IPS-18c (cell line): ENCODE measurements around the gene DENND1B.

Experiments used
- H3K4me3 ChIP-seq: 2 replicates; pipeline ENCODE4 v1.7.0; 2013; ENCODE audit warnings: low read depth, mild to moderate bottlenecking, low read length, moderate library complexity; ENCODE audit not compliant: insufficient read depth
- H3K9me3 ChIP-seq: one replicate; pipeline ENCODE4 v1.6.1; 2013; ENCODE audit warnings: mild to moderate bottlenecking, low read length, moderate library complexity; ENCODE audit not compliant: control insufficient read depth, insufficient read depth

The DENND1B gene

GRCh38 chr1:197788741-197789739 is 13.8 kb upstream of the DENND1B start:
- H3K4me3 ChIP-seq = no peak overlapping the region
- no peaks in the 10 kb centered on the region for H3K9me3 ChIP-seq

- H3K9me3 ChIP-seq = no peaks in the 10 kb centered on the region
- no peak overlapping the region for H3K4me3 ChIP-seq
Measured at GRCh38 chr1:197787623-197788536, 12.6 kb upstream of the DENND1B start.

GRCh38 chr1:197787056-197787455 is 11.8 kb upstream of the DENND1B start:
- H3K9me3 ChIP-seq = no peaks in the 10 kb centered on the region

GRCh38 chr1:197786280-197786679 is 11.0 kb upstream of the DENND1B start:
- H3K4me3 ChIP-seq = no peak overlapping the region
- no peaks in the 10 kb centered on the region for H3K9me3 ChIP-seq

More at GRCh38 chr1:197787056-197787455, 11.8 kb upstream of the DENND1B start:
- H3K4me3 ChIP-seq = no peak overlapping the region

- Histone ChIP-seq H3K9me3 (no peaks in the 10 kb centered on the region), H3K4me3 (no peak overlapping the region)
Measured at GRCh38 chr1:197783510-197783948, 8.2 kb upstream of the DENND1B start.

GRCh38 chr1:197782722-197783360 is 7.6 kb upstream of the DENND1B start:
- H3K4me3 ChIP-seq = no peak overlapping the region
- H3K9me3 ChIP-seq = no peaks in the 10 kb centered on the region

- Histone ChIP-seq H3K9me3 (no peaks in the 10 kb centered on the region), H3K4me3 (no peak overlapping the region)
Measured at GRCh38 chr1:197781968-197782721, 6.9 kb upstream of the DENND1B start.

- no peak overlapping the region for H3K4me3 ChIP-seq
- H3K9me3 ChIP-seq = no peaks in the 10 kb centered on the region
Measured at GRCh38 chr1:197779921-197780320, 4.6 kb upstream of the DENND1B start.

GRCh38 chr1:197778366-197778945 is 3.2 kb upstream of the DENND1B start:
- H3K9me3 ChIP-seq = no peaks in the 10 kb centered on the region
- no peak overlapping the region for H3K4me3 ChIP-seq

GRCh38 chr1:197776351-197777105 is 1.2 kb upstream of the DENND1B start:
- no peaks in the 10 kb centered on the region for H3K9me3 ChIP-seq
- H3K4me3 ChIP-seq = no peak overlapping the region

GRCh38 chr1:197774466-197775281 is 606 bp downstream of the DENND1B start:
- Histone ChIP-seq H3K9me3 (no peaks in the 10 kb centered on the region), H3K4me3 (peak overlapping the region; percentile 70)

GRCh38 chr1:197773856-197774255 is 1.4 kb downstream of the DENND1B start:
- no peak overlapping the region for H3K4me3 ChIP-seq
- H3K9me3 ChIP-seq = no peaks in the 10 kb centered on the region

- Histone ChIP-seq H3K9me3 (no peaks in the 10 kb centered on the region), H3K4me3 (no peak overlapping the region)
Measured at GRCh38 chr1:197771904-197772556, 3.2 kb downstream of the DENND1B start.

- Histone ChIP-seq H3K4me3 (no peak overlapping the region), H3K9me3 (no peaks in the 10 kb centered on the region)
Measured at GRCh38 chr1:197771386-197771785, 3.9 kb downstream of the DENND1B start.
